Uterus (tissue), 4 donors: ENCODE data around the gene ASTN2. TPM values are rescaled to one million over a fixed set of nuclear protein-coding genes. Genes with fewer than 3 reads are reported as not detected.

Source experiments
- DNase-seq, 2 donors: peaks; one replicate each; pipeline ENCODE4 v3.0.0-alpha.2; 2019 to 2020
- H3K27ac ChIP-seq, 2 donors: fragments of 200-600 bp; sonication (generic); 1 replicate in 1 of 2; 2 replicates in 1 of 2; pipeline ENCODE4 v1.5.1; 2016 to 2018
- H3K27me3 ChIP-seq, 2 donors: fragments of 200-600 bp; sonication (generic); one replicate each; pipeline ENCODE4 v1.5.1; 2018 to 2019; ENCODE audit warnings: control low read depth in 1 of 2
- H3K36me3 ChIP-seq, 2 donors: fragments of 200-600 bp; sonication (generic); one replicate each; pipeline ENCODE4 v1.5.1; 2019; ENCODE audit warnings: control low read depth in 1 of 2
- H3K4me1 ChIP-seq, 2 donors: fragments of 200-600 bp; sonication (generic); one replicate each; pipeline ENCODE4 v1.5.1; 2018 to 2019; ENCODE audit warnings: control low read depth in 1 of 2
- H3K4me3 ChIP-seq, 2 donors: fragments of 200-600 bp; sonication (generic); 1 replicate in 1 of 2; 2 replicates in 1 of 2; pipeline ENCODE4 v1.5.1; 2018 to 2019; ENCODE audit warnings: mild to moderate bottlenecking in 1 of 2
- H3K9me3 ChIP-seq, 2 donors: fragments of 200-600 bp; sonication (generic); one replicate each; pipeline ENCODE4 v1.5.1; 2019; ENCODE audit warnings: control low read depth in 1 of 2
- CTCF ChIP-seq, 4 experiments: fragments of 200-600 bp in 2 of 4; fragments of 450-650 bp in 2 of 4; sonication (generic) in 2 of 4; IDR thresholded peaks; one replicate each; pipeline ENCODE4 v1.5.1; 2016 to 2019; ENCODE audit warnings: antibody characterized with exemption in 4 of 4, mild to moderate bottlenecking in 2 of 4, moderate library complexity in 1 of 4
- POLR2A ChIP-seq, 2 donors: fragments of 450-650 bp; IDR thresholded peaks; one replicate each; pipeline ENCODE4 v1.6.1; 2016; ENCODE audit warnings: antibody characterized with exemption in 2 of 2, mild to moderate bottlenecking in 1 of 2, moderate library complexity in 1 of 2
- intact Hi-C: fragments of 100-400 bp; cut with DNase I; formaldehyde crosslinking; loops from one replicate; pipeline ENCODE4 v1.15.1; 2023; ENCODE audit warnings: low total_unique reads
- total RNA-seq, 4 donors: library from RNA; depleted of rRNA in 3 of 4; stranded (reverse); fragments of >200 nt in 3 of 4; gene quantifications; one replicate each; pipeline versions ENCODE4 v1.1.0 to v1.2.4, GENCODE V29; 2014 to 2023
- donor health status: DM: yes; HTN: yes; CAD: no.

Gene ASTN2
- total RNA-seq, 4 donors from 2014 or later = 1.8 to 8.6 (median 6.7) TPM

GRCh38 chr9:117050007-117050406, 364.9 kb downstream of the ASTN2 start:
- Histone ChIP-seq H3K9me3 (no peaks in the 10 kb centered on the region), H3K4me3 (no peak overlapping the region), H3K27ac (no peak overlapping the region), H3K36me3 (no peaks in the 10 kb centered on the region), H3K4me1 (no peaks in the 10 kb centered on the region), H3K27me3 (no peaks in the 10 kb centered on the region)
- intact Hi-C loops = no loop called here
- TF ChIP-seq POLR2A (IDR thresholded peaks at IDR 0.05) = no peak
- no peak for TF ChIP-seq CTCF (IDR thresholded peaks at IDR 0.05)
- no peak for DNase-seq

GRCh38 chr9:117046666-117047327, 368.1 kb downstream of the ASTN2 start:
- H3K4me3 ChIP-seq = no peak overlapping the region
- no peaks in the 10 kb centered on the region for H3K9me3 ChIP-seq
- H3K27ac ChIP-seq = no peak overlapping the region
- no peak for DNase-seq
- no peaks in the 10 kb centered on the region for H3K27me3 ChIP-seq
- H3K4me1 ChIP-seq = no peaks in the 10 kb centered on the region
- TF ChIP-seq POLR2A (IDR thresholded peaks at IDR 0.05) (no peak), CTCF (IDR thresholded peaks at IDR 0.05) (no peak)
- intact Hi-C loops = no loop called here
- no peaks in the 10 kb centered on the region for H3K36me3 ChIP-seq

GRCh38 chr9:117044241-117044640, 370.6 kb downstream of the ASTN2 start:
- no peak for DNase-seq
- no peaks in the 10 kb centered on the region for H3K27me3 ChIP-seq
- no peak overlapping the region for H3K4me3 ChIP-seq
- no peak for TF ChIP-seq CTCF (IDR thresholded peaks at IDR 0.05)
- no peak for TF ChIP-seq POLR2A (IDR thresholded peaks at IDR 0.05)
- H3K4me1 ChIP-seq = no peaks in the 10 kb centered on the region
- H3K36me3 ChIP-seq = no peaks in the 10 kb centered on the region
- intact Hi-C loops = no loop called here
- H3K9me3 ChIP-seq = no peaks in the 10 kb centered on the region
- no peak overlapping the region for H3K27ac ChIP-seq

- H3K9me3 ChIP-seq = no peaks in the 10 kb centered on the region
Measured at GRCh38 chr9:117043159-117043558, 371.7 kb downstream of the ASTN2 start.

GRCh38 chr9:117035546-117035945, 379.3 kb downstream of the ASTN2 start:
- Histone ChIP-seq H3K27me3 (no peaks in the 10 kb centered on the region), H3K36me3 (no peaks in the 10 kb centered on the region), H3K27ac (no peak overlapping the region), H3K9me3 (no peaks in the 10 kb centered on the region), H3K4me3 (no peak overlapping the region), H3K4me1 (no peaks in the 10 kb centered on the region)
- DNase-seq = no peak
- no peak for TF ChIP-seq POLR2A (IDR thresholded peaks at IDR 0.05)
- TF ChIP-seq CTCF (IDR thresholded peaks at IDR 0.05) = no peak
- intact Hi-C loops = no loop called here

More at GRCh38 chr9:117043159-117043558, 371.7 kb downstream of the ASTN2 start:
- H3K27ac ChIP-seq = no peak overlapping the region
- no peaks in the 10 kb centered on the region for H3K27me3 ChIP-seq
- no peaks in the 10 kb centered on the region for H3K4me1 ChIP-seq
- DNase-seq = no peak
- intact Hi-C loops = no loop called here
- no peak for TF ChIP-seq POLR2A (IDR thresholded peaks at IDR 0.05)
- no peak for TF ChIP-seq CTCF (IDR thresholded peaks at IDR 0.05)
- H3K36me3 ChIP-seq = no peaks in the 10 kb centered on the region
- H3K4me3 ChIP-seq = no peak overlapping the region
